Mucosa of rectum (tissue), 2 donors: Measurements from ENCODE around the gene ST6GALNAC5.

Source experiments
- H3K27ac ChIP-seq, 2 donors: one replicate each; pipeline ENCODE4 v1.7.0; 2013; ENCODE audit warnings: inconsistent platforms in 2 of 2, low read depth in 2 of 2, low read length in 2 of 2
- H3K27me3 ChIP-seq, 2 donors: one replicate each; pipeline ENCODE4 v1.7.0; 2013; ENCODE audit warnings: low read length in 2 of 2; ENCODE audit not compliant: control insufficient read depth in 2 of 2, insufficient read depth in 2 of 2
- H3K36me3 ChIP-seq, 2 donors: one replicate each; pipeline ENCODE4 v1.7.0; 2013; ENCODE audit warnings: low read length in 2 of 2; ENCODE audit not compliant: control insufficient read depth in 2 of 2, insufficient read depth in 2 of 2
- H3K4me1 ChIP-seq, 2 donors: one replicate each; pipeline ENCODE4 v1.7.0; 2013; ENCODE audit warnings: low read length in 2 of 2, mild to moderate bottlenecking in 1 of 2; ENCODE audit not compliant: control insufficient read depth in 2 of 2, insufficient read depth in 2 of 2
- H3K4me3 ChIP-seq, 2 donors: one replicate each; pipeline ENCODE4 v1.7.0; 2013; ENCODE audit warnings: low read length in 2 of 2
- H3K9ac ChIP-seq, 2 donors: one replicate each; pipeline ENCODE4 v1.7.0; 2013; ENCODE audit warnings: low read length in 2 of 2, low read depth in 1 of 2, mild to moderate bottlenecking in 1 of 2
- H3K9me3 ChIP-seq, 2 donors: one replicate each; pipeline ENCODE4 v1.7.0; 2013; ENCODE audit warnings: low read length in 2 of 2; ENCODE audit not compliant: control insufficient read depth in 2 of 2
- donor health status: healthy.
- donor health status: Normal muscosa, but diverticular disease.

The ST6GALNAC5 gene

DNA sequence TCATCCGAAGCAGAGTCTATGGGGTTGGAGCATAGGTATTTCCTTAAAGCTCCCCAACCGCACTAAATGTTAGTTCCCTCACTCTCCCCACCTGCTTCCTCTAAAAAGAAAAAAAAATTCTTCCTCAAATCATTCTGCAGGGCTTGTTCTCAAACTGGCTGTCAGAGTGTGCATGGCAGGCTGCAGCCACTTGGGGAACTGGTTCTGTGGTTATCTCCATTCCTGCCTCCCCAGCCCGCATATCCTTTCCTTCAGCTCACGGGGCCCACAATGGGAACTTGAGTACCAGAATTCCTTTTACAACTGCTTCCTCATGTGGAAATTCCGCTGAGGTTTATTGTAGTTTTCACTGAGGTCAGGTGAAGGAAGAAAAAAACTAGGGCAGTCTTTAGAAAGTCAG lies 192.7 kb downstream of the ST6GALNAC5 start:
- H3K4me3 ChIP-seq: no peak overlapping the region
- H3K9me3 ChIP-seq: no peaks in the 10 kb centered on the region
- H3K4me1 ChIP-seq: no peaks in the 10 kb centered on the region
- H3K36me3 ChIP-seq: no peaks in the 10 kb centered on the region
- no peak overlapping the region for H3K9ac ChIP-seq
- H3K27me3 ChIP-seq: no peaks in the 10 kb centered on the region
- no peak overlapping the region for H3K27ac ChIP-seq

DNA sequence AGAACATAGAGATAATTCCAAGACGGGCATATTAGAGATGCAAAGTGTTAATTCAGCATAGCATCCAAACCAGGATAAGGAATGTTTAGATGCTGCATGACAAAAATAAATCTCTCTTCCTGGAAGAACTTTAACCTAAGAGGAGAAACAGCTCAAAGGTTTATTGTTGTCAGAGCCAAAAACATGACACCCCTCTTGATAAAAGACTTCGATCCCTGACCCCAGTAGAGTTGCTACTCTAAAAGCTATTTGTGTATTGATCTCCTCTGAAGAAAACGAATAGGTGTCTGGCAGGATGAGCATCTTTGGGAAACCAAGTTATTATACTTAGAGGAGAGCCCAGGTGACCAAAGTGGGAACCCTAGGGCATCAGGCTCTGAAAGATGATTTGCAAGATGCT lies 193.9 kb downstream of the ST6GALNAC5 start:
- Histone ChIP-seq H3K9me3 (no peaks in the 10 kb centered on the region), H3K27me3 (no peaks in the 10 kb centered on the region), H3K9ac (no peak overlapping the region), H3K4me3 (no peak overlapping the region), H3K36me3 (no peaks in the 10 kb centered on the region), H3K4me1 (no peaks in the 10 kb centered on the region), H3K27ac (no peak overlapping the region)

DNA sequence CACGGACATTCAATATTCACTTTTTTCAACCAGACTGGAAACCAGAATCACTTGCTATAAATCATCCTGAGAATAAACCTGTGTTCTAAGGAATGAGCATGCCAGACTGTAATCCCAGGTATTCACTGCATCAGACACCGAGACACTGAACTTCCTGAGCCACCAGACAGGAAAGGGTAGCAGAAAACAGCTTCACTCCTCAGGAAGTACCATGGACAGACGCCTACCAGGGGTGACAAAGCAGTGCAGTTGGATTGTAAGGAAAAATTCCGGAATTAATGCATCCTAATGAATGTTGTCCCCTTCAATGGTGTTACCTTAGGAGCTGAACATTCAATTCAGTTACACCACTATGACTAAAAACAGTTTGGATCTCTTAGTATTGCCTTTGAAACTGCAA lies 195.8 kb downstream of the ST6GALNAC5 start:
- Histone ChIP-seq H3K36me3 (no peaks in the 10 kb centered on the region), H3K9me3 (no peaks in the 10 kb centered on the region), H3K4me3 (no peak overlapping the region), H3K27ac (no peak overlapping the region), H3K4me1 (no peaks in the 10 kb centered on the region), H3K27me3 (no peaks in the 10 kb centered on the region), H3K9ac (no peak overlapping the region)

DNA sequence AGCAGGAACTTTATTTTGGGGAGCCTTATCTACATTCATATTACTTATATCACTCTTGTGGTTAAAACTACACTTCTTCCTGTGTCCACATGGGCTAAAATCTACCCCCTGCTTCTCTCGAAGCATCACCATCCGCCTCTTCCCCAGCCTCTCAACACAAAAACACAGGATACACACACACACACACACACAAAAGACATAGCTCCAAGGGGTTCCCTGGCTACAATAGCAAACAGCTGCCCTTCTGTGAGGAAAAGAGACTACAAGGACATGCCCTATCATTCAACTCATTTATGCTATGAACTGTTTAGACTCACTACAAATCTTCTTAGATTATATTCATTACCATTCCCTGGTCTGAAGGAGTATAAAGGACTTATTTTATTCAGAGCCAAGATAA lies 197.0 kb downstream of the ST6GALNAC5 start:
- Histone ChIP-seq H3K4me3 (no peak overlapping the region), H3K9me3 (no peaks in the 10 kb centered on the region), H3K27me3 (no peaks in the 10 kb centered on the region), H3K4me1 (no peaks in the 10 kb centered on the region), H3K9ac (no peak overlapping the region), H3K36me3 (no peaks in the 10 kb centered on the region), H3K27ac (no peak overlapping the region)

DNA sequence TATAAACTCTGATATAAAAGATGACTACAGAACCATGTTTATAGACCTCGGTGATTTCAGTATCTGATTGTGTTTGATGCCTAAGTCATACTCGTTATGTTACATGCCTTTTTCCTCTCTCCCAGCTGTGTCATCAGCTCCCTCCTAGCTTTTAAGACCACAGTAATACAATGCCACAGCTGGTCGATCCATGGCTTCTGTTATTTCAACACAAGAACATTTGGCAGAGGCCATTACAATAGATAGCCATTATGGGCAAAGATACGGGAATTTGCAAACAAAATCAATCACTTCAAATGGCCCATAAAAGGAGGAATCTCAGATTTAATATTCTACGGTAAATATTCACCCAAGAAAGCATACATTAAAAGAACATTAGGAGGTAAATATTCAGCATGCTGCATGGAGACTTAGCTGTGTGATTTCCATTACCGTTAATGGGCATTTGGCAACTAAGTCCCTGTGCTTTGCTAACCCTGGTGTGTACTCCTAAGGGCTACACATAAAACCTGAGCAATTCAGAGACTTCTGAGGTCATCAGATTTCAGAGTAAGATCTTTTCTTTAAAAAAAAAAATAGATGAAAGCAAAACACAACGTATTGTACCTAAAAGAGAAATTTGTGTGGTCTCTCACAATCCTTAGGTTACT lies 198.5 kb downstream of the ST6GALNAC5 start:
- Histone ChIP-seq H3K27ac (no peak overlapping the region), H3K4me1 (no peaks in the 10 kb centered on the region), H3K4me3 (no peak overlapping the region), H3K36me3 (no peaks in the 10 kb centered on the region), H3K9me3 (no peaks in the 10 kb centered on the region), H3K9ac (no peak overlapping the region), H3K27me3 (no peaks in the 10 kb centered on the region)

DNA sequence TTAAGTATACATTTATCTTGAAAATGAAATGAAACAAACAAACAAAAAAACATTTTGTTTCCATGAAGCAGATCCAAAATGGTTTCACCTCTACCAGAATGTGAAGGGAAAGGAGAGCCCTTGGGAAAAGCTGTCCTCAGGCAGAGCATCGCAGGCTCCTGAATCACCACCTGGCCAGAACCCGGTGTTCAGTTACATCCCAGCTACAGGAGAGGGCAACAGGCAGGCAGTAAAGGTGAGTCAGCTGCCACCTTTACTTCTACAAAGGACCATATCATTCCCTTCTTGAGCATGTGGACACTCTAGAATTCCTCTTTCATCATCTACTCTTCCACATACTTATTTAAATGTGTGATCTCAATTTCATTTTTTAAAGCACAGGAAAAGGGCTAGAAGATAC lies 200.7 kb downstream of the ST6GALNAC5 start:
- Histone ChIP-seq H3K4me3 (no peak overlapping the region), H3K36me3 (no peaks in the 10 kb centered on the region), H3K27ac (no peak overlapping the region), H3K9me3 (no peaks in the 10 kb centered on the region), H3K27me3 (no peaks in the 10 kb centered on the region), H3K9ac (no peak overlapping the region), H3K4me1 (no peaks in the 10 kb centered on the region)

DNA sequence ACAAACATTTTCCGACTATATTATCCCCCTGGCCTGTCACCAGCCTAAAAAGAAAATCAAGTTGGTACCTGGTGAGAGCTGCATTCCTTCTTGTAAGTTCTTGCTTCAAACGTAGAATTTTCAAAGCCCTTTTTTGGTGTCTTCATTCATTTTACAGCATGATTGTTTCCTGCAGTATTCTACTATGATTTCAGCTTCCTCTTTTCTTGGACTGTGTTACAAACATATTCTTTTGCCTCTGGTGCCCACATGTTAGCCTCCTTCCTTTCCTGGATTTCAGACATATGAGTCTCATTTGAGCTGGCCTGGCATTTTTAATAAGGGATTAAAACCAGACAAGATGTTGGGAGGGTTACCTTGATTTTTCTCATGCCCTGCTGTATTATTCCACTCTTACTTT lies 209.5 kb downstream of the ST6GALNAC5 start:
- Histone ChIP-seq H3K27me3 (no peaks in the 10 kb centered on the region), H3K9ac (no peak overlapping the region), H3K4me3 (no peak overlapping the region), H3K36me3 (no peaks in the 10 kb centered on the region), H3K9me3 (no peaks in the 10 kb centered on the region), H3K4me1 (no peaks in the 10 kb centered on the region), H3K27ac (no peak overlapping the region)

DNA sequence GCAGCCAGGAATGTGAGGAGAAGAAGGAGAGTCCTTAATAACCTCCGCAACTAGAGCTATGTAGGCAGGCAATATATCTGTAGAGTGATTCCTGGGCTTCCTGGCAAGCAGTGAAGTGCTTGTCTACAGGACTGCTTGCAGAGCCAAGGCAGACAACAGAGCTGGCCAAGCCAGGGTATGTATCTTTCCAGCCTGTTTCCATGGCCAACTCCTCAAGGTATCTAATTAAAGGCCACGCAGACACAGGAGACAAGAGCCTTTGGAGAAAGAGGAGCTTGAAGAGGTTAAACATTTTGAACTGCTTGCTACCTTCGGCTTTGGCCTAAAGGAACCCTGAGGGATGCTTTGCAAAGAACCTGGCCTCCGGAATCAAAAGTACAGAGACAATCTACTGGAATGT lies 214.6 kb downstream of the ST6GALNAC5 start:
- no peaks in the 10 kb centered on the region for H3K27me3 ChIP-seq
- no peaks in the 10 kb centered on the region for H3K4me1 ChIP-seq
- H3K9ac ChIP-seq: no peak overlapping the region
- no peak overlapping the region for H3K4me3 ChIP-seq
- no peaks in the 10 kb centered on the region for H3K36me3 ChIP-seq
- H3K27ac ChIP-seq: no peak overlapping the region
- H3K9me3 ChIP-seq: no peaks in the 10 kb centered on the region

DNA sequence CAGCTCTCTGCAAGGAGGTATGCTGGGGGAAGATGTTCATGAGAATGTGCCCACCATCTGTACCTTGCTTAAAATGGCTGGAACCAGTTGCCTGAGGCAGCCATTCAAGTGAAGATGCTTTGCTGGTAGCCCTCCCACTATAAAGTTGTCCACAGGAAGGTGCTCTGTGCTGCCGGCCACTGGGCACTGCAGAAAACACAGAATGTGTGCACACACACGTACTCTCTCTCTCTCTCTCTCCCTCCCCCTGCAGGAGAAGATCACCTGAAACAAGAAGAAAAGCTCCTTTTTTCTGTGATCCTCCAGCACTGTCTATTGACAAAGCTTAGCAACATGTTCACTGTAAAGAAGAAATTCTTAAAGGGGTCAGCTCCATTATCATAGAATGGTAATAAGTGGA lies 217.2 kb downstream of the ST6GALNAC5 start:
- H3K9ac ChIP-seq: no peak overlapping the region
- no peaks in the 10 kb centered on the region for H3K27me3 ChIP-seq
- no peak overlapping the region for H3K27ac ChIP-seq
- H3K4me1 ChIP-seq: no peaks in the 10 kb centered on the region
- no peaks in the 10 kb centered on the region for H3K36me3 ChIP-seq
- H3K4me3 ChIP-seq: no peak overlapping the region
- no peaks in the 10 kb centered on the region for H3K9me3 ChIP-seq

DNA sequence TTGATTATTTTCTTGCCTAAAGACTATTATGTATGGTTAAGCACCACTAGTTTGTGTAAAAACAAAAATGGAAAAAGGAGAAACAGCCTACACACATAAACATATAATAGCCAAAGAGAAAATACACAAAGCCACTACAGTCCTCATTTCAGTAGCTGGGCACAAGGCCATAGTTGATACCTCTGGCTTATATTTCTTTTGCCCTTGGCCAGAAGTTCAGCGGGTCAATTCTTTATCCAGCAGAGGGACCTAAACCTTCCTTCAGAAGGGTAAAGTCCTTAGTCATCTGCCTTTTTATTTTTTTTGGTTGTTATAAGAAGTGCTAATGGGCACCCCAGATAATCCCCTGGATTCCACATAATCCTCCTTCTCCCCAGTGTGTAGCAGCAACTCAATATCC lies 217.8 kb downstream of the ST6GALNAC5 start:
- H3K27ac ChIP-seq: no peak overlapping the region
- H3K9me3 ChIP-seq: no peaks in the 10 kb centered on the region
- H3K36me3 ChIP-seq: no peaks in the 10 kb centered on the region
- no peak overlapping the region for H3K9ac ChIP-seq
- H3K4me1 ChIP-seq: no peaks in the 10 kb centered on the region
- H3K27me3 ChIP-seq: no peaks in the 10 kb centered on the region
- H3K4me3 ChIP-seq: no peak overlapping the region

DNA sequence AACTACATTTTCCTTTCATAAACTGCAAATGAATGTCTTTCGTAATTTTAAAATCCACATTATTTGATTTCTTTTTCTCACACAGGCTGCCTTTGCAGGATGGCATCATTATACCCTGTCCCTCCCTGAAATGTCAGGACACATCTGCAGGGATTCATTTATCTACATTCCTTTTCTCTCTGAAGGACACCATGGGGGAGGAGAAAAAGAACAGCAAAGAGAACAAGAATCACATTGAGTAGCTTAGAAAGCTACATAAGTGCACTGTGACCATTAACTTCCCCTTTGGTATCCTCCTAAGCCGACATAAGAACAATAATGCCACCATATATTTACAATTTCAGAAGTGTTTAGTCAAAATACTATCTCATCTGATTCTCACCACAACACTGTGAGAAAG lies 222.5 kb downstream of the ST6GALNAC5 start:
- Histone ChIP-seq H3K27ac (no peak overlapping the region), H3K9ac (no peak overlapping the region), H3K4me3 (no peak overlapping the region), H3K9me3 (no peaks in the 10 kb centered on the region), H3K4me1 (no peaks in the 10 kb centered on the region), H3K36me3 (no peaks in the 10 kb centered on the region), H3K27me3 (no peaks in the 10 kb centered on the region)
